T follicular helper cell (primary cell): Measurements from ENCODE around the gene PLXNA4.

Experiments
- DNase-seq: peaks from one replicate; pipeline ENCODE4 v3.0.0-alpha.2; 2020; ENCODE audit warnings: low read depth

PLXNA4 gene

GRCh38 chr7:132355048-132355447, 221.2 kb downstream of the PLXNA4 start:
- no peak for DNase-seq

GRCh38 chr7:132354527-132354926, 221.7 kb downstream of the PLXNA4 start:
- DNase-seq, result no peak

GRCh38 chr7:132353936-132354335, 222.3 kb downstream of the PLXNA4 start:
- no peak for DNase-seq

- DNase-seq, result no peak
Measured at GRCh38 chr7:132352800-132353199, 223.5 kb downstream of the PLXNA4 start.

- DNase-seq, result no peak
Measured at GRCh38 chr7:132351954-132352499, 224.2 kb downstream of the PLXNA4 start.

- DNase-seq, result no peak
Measured at GRCh38 chr7:132350741-132351140, 225.5 kb downstream of the PLXNA4 start.

- DNase-seq, result no peak
Measured at GRCh38 chr7:132349075-132349474, 227.2 kb downstream of the PLXNA4 start.

- DNase-seq, result no peak
Measured at GRCh38 chr7:132348341-132348740, 227.9 kb downstream of the PLXNA4 start.

GRCh38 chr7:132347858-132348257, 228.4 kb downstream of the PLXNA4 start:
- no peak for DNase-seq

GRCh38 chr7:132347123-132347522, 229.1 kb downstream of the PLXNA4 start:
- no peak for DNase-seq

- no peak for DNase-seq
Measured at GRCh38 chr7:132345543-132346129, 230.6 kb downstream of the PLXNA4 start.

GRCh38 chr7:132345030-132345429, 231.2 kb downstream of the PLXNA4 start:
- no peak for DNase-seq

- no peak for DNase-seq
Measured at GRCh38 chr7:132343199-132343598, 233.1 kb downstream of the PLXNA4 start.

- DNase-seq, result no peak
Measured at GRCh38 chr7:132337450-132338080, 238.7 kb downstream of the PLXNA4 start.

- DNase-seq, result no peak
Measured at GRCh38 chr7:132336797-132337196, 239.5 kb downstream of the PLXNA4 start.

GRCh38 chr7:132333301-132333700, 243.0 kb downstream of the PLXNA4 start:
- DNase-seq, result no peak

GRCh38 chr7:132328760-132329159, 247.5 kb downstream of the PLXNA4 start:
- DNase-seq, result no peak

GRCh38 chr7:132328047-132328620, 248.1 kb downstream of the PLXNA4 start:
- no peak for DNase-seq

- DNase-seq, result no peak
Measured at GRCh38 chr7:132326878-132327589, 249.2 kb downstream of the PLXNA4 start.

GRCh38 chr7:132322970-132323369, 253.3 kb downstream of the PLXNA4 start:
- DNase-seq, result no peak

- no peak for DNase-seq
Measured at GRCh38 chr7:132321387-132321786, 254.9 kb downstream of the PLXNA4 start.

- DNase-seq, result no peak
Measured at GRCh38 chr7:132319481-132319880, 256.8 kb downstream of the PLXNA4 start.
